Measurements from ENCODE around the gene SLC8A3. TPM values are rescaled to one million over a fixed set of nuclear protein-coding genes. Genes with fewer than 3 reads are reported as not detected.

Gene SLC8A3
- total RNA-seq, 1 experiment from 2014 or later, result 4.5 TPM

DNA sequence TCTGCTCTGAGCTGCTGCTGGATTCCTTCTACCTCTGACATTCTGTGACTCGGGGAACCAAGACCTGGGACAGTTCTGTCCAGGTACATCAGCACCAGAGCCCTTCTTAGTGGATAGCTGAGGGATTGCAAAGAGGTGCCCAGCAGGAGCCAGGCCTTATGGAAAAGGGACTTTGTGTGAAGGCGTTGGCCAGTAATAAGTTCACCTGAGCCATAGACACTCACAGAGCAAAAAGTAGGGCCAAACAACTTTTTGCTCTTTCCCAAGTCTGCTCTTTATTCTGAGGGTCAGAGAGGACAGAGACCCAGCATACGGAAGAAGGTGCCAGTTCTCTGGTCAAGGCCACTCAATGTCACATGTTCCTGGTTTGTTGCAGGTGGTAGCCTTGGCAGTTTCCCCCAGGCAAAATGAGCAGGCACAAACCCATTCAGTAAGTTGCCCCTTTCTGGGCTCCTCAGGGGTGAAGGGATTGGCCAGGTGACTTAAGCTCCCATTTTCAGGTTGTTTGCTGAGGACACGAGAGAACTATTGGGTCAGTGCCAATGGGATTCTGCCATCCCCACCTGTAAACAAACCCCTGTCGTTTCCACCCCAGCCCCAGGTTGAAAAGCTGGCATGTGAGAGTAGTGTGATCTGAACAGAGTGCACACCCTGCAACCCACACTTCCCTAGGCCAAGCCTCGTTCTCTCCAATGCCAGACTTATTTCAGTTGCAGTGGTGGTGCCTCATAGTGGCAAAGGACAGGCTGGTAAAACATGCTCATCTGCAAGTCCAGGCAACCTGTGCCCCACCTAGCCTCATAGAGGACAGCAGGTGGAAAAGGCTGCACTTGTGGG lies 159.2 kb downstream of the SLC8A3 start:
- Histone ChIP-seq H3K4me3 (no peak overlapping the region), H3K27me3 (replicated peaks) (no peaks in the 10 kb centered on the region), H3K27ac (no peak overlapping the region), H3K36me3 (no peaks in the 10 kb centered on the region), H3K9me3 (replicated peaks) (no peaks in the 10 kb centered on the region), H3K4me1 (replicated peaks) (no peaks in the 10 kb centered on the region; the same call in 1 of the 2 replicates)
- no peak for DNase-seq (ENCODE audit: low read depth in 1 of 2, low spot score in 2 of 2)

DNA sequence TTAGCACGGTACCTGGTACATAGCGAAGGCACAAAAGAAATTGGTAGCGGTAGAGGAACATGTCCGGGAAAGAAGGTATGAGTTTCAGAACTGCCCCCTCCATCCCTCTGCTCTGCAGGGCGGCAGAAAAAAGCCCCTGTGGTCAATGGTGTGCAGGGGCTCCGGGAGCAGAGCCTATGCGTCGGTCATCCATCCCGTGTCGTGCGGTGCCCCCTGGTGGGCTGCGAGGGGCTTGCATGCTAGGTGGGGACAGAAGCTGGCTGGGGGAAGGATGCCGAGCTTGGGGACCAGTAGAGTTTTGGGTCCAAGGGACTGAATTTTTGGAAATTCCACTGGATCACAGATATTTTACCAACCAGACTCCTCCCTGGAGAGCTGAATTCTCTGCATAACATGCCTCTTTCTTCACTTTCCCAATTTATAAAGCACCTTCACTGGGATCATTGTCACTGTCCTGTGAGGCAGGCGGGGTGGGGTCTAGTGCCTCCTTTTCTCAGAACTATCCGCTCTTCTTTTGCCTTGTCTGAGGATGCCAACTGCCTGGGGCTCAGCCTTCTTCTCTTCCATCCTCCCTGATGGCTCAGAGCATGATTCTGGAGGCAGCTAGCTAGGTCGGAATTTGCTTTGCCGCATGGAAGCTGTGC lies 160.8 kb downstream of the SLC8A3 start:
- no peak overlapping the region for H3K4me3 ChIP-seq
- H3K4me1 ChIP-seq (replicated peaks), result no peaks in the 10 kb centered on the region; the same call in 1 of the 2 replicates
- H3K36me3 ChIP-seq, result no peaks in the 10 kb centered on the region
- H3K9me3 ChIP-seq (replicated peaks), result no peaks in the 10 kb centered on the region
- H3K27me3 ChIP-seq (replicated peaks), result no peaks in the 10 kb centered on the region
- DNase-seq (ENCODE audit: low read depth in 1 of 2, low spot score in 2 of 2), result peak; percentile 34 to 61
- no peak overlapping the region for H3K27ac ChIP-seq

DNA sequence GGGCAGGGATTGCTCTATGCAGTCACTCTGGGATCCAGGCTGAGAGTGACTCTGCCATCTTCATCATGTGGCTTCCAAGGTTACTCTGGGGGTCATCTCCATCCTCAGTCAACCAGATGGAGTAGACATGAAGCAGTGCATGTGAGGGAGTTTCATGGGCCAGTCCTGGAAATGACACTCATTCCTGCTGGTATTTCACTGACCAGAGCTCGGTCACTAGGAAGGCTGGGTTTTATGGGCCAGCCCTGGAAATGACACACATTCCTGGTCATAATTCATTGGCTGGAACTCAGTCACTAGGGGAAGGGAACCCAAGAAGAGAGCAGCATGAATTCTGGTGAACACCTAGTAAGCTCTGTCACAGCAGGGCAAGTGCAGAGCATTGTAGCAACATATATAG lies 164.9 kb downstream of the SLC8A3 start:
- Histone ChIP-seq H3K4me1 (replicated peaks) (no peaks in the 10 kb centered on the region), H3K27ac (no peak overlapping the region), H3K36me3 (no peaks in the 10 kb centered on the region), H3K9me3 (replicated peaks) (no peaks in the 10 kb centered on the region), H3K4me3 (no peak overlapping the region), H3K27me3 (replicated peaks) (no peaks in the 10 kb centered on the region)
- no peak for DNase-seq (ENCODE audit: low read depth in 1 of 2, low spot score in 2 of 2)

DNA sequence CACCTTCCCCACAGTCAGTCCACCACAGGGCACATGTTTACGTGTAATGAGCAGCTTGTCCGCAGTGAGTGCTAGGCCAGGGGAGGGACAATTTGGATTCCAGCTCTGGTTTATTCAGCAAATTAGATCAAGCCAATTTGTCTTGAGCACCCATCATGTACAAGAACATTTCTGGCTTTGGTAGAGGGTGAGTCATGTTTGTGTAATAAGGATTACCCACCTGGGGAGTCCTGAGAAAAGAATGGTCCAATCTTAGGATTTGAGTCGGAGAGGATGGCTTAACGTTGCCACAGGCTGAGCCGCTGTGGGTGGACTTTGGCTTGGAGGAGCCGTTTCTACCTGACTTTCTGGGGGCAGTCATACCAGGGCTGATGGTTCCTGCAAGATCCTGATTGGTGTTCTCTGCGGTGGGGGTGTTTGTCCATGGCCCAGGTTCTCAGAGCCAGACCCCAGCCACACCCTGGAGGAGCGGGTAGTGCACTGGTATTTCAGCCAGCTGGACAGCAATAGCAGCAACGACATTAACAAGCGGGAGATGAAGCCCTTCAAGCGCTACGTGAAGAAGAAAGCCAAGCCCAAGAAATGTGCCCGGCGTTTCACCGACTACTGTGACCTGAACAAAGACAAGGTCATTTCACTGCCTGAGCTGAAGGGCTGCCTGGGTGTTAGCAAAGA lies 165.8 kb downstream of the SLC8A3 start:
- H3K4me1 ChIP-seq (replicated peaks), result no peaks in the 10 kb centered on the region
- H3K4me3 ChIP-seq, result no peak overlapping the region
- DNase-seq (ENCODE audit: low read depth in 1 of 2, low spot score in 2 of 2), result no peak
- H3K9me3 ChIP-seq (replicated peaks), result no peaks in the 10 kb centered on the region
- H3K27me3 ChIP-seq (replicated peaks), result no peaks in the 10 kb centered on the region
- no peaks in the 10 kb centered on the region for H3K36me3 ChIP-seq
- H3K27ac ChIP-seq, result no peak overlapping the region

DNA sequence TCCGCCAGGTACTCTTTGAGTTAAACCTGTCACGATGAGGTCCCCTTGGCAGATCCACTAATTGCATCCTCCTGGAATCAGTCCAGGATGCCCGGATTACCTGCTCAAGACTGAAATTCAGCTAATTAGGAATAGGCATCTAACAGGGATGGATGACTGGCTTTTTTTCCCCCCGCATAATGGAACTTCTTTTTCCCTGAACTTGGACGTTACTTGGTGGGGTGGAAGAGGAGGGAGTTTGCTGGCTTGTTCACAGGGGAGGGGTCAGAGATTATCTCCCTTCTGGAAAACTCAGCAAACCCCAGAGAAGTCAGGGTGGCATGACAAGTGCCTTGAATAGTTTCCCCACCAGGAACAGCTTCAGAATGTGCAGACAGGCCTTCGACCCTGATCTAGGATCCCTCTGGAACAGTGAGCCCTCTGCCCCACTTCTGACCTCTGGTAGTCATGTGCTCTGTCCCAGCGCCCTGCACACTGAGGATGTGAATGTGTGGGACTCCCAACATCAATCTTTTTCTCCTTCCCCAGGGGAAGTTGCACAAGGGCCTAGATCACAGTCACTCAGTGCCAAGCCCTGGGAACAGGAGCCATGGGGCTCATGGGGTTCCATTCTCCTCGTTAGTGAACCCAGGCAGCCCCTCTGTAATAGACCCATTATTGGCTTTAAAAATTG lies 167.1 kb downstream of the SLC8A3 start:
- H3K4me3 ChIP-seq, result no peak overlapping the region
- H3K9me3 ChIP-seq (replicated peaks), result no peaks in the 10 kb centered on the region
- no peaks in the 10 kb centered on the region for H3K4me1 ChIP-seq (replicated peaks)
- H3K36me3 ChIP-seq, result no peaks in the 10 kb centered on the region
- DNase-seq (ENCODE audit: low read depth in 1 of 2, low spot score in 2 of 2), result no peak
- H3K27me3 ChIP-seq (replicated peaks), result no peaks in the 10 kb centered on the region
- no peak overlapping the region for H3K27ac ChIP-seq

DNA sequence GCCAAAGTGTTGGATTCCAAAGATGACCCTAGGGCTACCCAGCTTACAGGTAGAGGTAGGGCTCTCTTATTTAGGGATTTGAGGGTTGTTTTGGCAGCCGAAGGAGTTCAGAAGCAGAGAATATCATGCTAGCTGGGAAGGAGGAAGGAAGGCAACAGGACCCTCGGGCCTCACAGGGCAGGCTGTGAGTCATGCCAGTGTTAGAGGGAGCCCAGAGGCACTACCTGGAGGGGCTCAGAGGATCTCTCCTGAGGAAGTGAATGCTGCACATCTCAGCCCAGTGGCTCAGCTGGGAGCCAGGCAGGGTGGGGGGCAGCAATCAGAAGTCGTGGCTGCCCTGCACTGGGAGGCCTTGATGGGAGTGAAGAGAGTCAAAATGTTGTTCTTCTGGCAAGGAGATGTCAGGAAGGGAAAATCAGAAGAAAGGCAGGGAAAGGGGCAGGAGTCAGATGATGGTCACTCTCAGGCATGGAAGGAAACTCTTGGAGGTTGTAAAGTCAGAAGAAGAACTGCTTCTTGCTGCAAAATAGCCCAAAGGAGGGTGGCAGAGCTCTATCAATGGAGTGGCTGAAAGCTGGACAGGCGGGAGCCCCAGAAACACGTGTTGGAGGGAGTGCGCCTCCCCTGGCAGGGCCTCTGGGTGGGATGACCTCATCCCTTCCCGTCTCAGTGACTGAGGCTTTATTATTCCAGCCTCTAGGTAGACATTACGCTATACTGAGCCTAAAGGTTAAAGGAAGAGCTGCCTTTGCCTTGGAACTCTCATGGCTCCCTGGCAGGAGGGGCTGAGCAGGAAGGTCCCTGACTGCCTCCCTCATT lies 168.2 kb downstream of the SLC8A3 start:
- H3K27me3 ChIP-seq (replicated peaks), result no peaks in the 10 kb centered on the region
- no peak overlapping the region for H3K27ac ChIP-seq
- no peaks in the 10 kb centered on the region for H3K9me3 ChIP-seq (replicated peaks)
- H3K36me3 ChIP-seq, result no peaks in the 10 kb centered on the region
- no peak for DNase-seq (ENCODE audit: low read depth in 1 of 2, low spot score in 2 of 2)
- H3K4me3 ChIP-seq, result no peak overlapping the region
- H3K4me1 ChIP-seq (replicated peaks), result no peaks in the 10 kb centered on the region

DNA sequence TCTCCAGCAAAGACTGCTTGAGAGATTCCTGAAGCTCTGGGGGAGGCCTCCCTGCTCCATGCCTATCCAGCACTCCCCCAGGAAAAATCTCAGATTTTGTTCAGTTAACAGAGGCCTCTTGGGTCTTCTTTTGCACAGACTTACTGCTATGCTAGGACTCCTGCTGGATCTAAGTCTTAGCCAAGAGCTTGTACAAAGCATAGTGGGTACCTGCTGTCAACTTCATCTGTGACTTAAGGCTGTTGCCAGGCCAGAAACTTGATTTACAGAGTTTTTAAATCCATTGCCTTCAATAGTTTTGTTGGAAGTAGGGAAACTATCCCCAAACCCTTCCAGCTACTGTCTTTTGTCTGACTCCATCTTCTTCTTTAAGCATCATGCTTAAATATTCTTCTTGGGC lies 169.1 kb downstream of the SLC8A3 start:
- no peak for DNase-seq (ENCODE audit: low read depth in 1 of 2, low spot score in 2 of 2)
- no peaks in the 10 kb centered on the region for H3K36me3 ChIP-seq
- H3K9me3 ChIP-seq (replicated peaks), result no peaks in the 10 kb centered on the region

DNA sequence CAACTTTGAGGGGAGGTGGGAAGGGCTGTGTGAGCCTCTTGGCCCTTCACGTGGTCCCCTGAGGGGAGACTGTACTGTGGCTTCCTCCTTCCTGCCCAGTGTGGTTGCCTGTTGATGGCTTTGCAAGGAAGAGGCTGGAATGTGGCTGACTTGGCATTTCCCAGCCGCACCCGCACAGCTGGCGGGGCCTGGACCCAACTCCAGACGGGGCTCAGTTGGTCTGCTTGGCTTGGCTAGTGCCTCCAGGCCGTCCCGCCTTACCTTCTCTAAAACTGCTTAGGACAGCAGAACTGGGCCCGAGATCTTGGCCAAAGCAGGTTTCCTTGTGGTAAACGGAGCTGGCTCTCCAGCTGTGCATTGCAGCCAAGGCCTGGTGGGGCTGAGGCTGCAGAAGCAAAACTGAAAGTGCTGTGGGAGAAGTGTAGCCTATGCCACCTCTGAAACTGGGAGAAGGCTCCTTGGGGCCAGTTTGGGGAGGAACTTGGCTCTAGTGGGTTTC lies 170.0 kb downstream of the SLC8A3 start:
- H3K27me3 ChIP-seq (replicated peaks), result no peaks in the 10 kb centered on the region
- no peak overlapping the region for H3K4me3 ChIP-seq
- H3K27ac ChIP-seq, result no peak overlapping the region
- DNase-seq (ENCODE audit: low read depth in 1 of 2, low spot score in 2 of 2), result no peak
- no peaks in the 10 kb centered on the region for H3K9me3 ChIP-seq (replicated peaks)
- H3K4me1 ChIP-seq (replicated peaks), result no peaks in the 10 kb centered on the region
- H3K36me3 ChIP-seq, result no peaks in the 10 kb centered on the region

More for the DNA sequence above, 169.1 kb downstream of the SLC8A3 start:
- no peak overlapping the region for H3K27ac ChIP-seq
- no peaks in the 10 kb centered on the region for H3K27me3 ChIP-seq (replicated peaks)
- H3K4me1 ChIP-seq (replicated peaks), result no peaks in the 10 kb centered on the region
- H3K4me3 ChIP-seq, result no peak overlapping the region

DNA sequence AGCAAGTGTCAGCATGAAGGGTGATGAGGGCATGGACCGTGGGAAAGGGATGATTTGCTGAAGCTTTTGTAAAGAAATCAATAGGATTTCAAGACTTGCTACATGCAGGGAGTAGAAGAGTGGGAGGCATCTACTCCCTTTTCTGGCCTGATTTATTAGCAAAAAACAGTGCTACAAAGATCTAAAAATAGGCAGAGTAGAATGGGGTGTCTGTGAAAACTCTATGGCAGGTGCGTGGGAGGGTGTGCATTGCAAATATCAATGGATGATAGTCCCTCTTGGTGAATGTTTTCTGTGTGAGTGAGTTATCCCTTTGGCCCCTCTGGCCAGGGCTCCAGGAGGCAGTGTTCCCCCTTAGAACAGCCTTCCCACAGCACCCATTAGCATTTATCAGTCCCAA lies 170.5 kb downstream of the SLC8A3 start:
- DNase-seq (ENCODE audit: low read depth in 1 of 2, low spot score in 2 of 2), result no peak
- no peak overlapping the region for H3K27ac ChIP-seq
- no peaks in the 10 kb centered on the region for H3K9me3 ChIP-seq (replicated peaks)
- H3K4me1 ChIP-seq (replicated peaks), result no peaks in the 10 kb centered on the region
- no peak overlapping the region for H3K4me3 ChIP-seq
- H3K27me3 ChIP-seq (replicated peaks), result no peaks in the 10 kb centered on the region
- H3K36me3 ChIP-seq, result no peaks in the 10 kb centered on the region

DNA sequence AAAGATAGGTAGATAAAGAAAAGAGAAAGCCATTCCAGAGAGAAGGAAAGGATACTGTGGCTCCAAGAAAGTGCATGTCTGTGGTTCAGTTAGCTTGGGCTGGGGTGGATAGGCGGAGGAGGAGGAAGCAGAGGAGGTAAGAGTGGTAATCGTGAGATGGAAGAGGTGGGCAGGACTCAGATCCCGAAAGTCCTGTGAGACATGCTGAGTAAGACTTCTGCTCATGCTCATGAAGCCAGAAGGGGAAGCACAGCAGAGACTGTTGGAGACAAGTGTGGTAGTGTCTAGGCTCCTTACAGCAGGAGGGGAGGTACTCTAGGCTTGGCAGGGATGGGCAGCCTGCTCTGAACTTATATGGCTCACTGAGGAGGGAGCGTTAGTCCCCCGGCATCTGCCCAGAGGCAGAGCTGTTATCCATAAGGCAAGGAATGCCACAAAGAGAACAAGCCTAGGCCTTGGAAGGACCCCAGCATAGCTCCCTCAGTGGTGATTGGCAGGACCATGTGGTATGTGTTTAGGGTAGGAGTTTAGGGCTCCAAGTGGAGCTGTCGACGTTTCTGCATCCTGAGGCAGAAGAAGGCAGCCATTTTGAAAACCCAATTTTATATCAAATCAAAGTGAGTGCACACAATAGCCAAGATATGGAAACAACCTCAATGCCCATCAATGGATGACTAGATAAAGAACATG lies 174.2 kb downstream of the SLC8A3 start:
- H3K36me3 ChIP-seq, result no peaks in the 10 kb centered on the region
- no peaks in the 10 kb centered on the region for H3K27me3 ChIP-seq (replicated peaks)
- H3K9me3 ChIP-seq (replicated peaks), result no peaks in the 10 kb centered on the region
- no peak overlapping the region for H3K4me3 ChIP-seq
- no peaks in the 10 kb centered on the region for H3K4me1 ChIP-seq (replicated peaks)
- DNase-seq (ENCODE audit: low read depth in 1 of 2, low spot score in 2 of 2), result no peak
- H3K27ac ChIP-seq, result no peak overlapping the region

DNA sequence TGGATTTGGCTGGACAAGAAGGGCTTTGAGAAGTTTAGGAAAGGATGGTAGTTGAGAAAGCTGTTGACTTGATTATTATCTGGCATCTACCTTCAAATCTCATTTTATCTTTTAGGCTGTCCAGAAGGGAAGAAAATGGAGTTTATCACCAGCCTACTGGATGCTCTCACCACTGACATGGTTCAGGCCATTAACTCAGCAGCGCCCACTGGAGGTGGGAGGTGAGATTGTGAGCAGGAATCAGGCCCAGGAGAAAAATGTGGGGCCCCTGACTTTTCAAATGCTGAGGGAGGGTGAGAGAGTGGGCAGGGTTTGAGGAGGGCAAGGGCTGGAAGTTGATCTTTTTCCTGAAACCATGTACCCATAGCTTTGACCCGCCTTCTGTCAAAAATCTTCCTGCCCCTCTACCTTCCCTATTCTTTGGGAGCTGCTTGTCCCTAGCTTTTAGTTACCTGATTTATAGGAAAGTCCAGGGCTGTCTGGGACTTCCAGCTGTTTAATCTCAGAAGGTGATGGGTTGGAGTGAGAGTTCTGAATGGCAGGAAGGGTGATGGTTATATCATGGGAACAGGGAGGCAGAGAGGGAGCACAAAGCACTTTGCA lies 175.4 kb downstream of the SLC8A3 start:
- H3K4me1 ChIP-seq (replicated peaks), result no peaks in the 10 kb centered on the region
- no peaks in the 10 kb centered on the region for H3K36me3 ChIP-seq
- H3K27ac ChIP-seq, result no peak overlapping the region
- H3K27me3 ChIP-seq (replicated peaks), result no peaks in the 10 kb centered on the region
- no peaks in the 10 kb centered on the region for H3K9me3 ChIP-seq (replicated peaks)
- no peak overlapping the region for H3K4me3 ChIP-seq
- no peak for DNase-seq (ENCODE audit: low read depth in 1 of 2, low spot score in 2 of 2)

DNA sequence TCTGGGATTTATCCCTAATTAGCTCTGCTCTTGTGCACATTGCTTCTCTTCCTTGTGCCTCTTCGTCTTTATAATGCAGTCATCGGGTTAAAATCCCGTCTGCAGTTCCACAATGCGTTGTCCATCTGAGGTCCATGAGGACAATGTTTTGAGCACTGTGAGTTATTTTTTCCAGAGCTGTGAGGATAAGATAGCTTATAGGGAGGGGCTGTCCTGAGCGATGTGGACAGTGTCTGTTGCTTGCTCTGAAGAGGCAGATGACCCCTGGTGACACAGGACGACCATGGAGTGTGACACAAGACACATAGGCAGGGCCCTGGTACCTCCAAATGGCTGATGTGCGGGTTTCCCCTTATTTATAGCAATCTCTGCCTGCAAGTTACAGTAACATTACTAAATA lies 177.0 kb downstream of the SLC8A3 start:
- no peak overlapping the region for H3K27ac ChIP-seq
- H3K36me3 ChIP-seq, result no peaks in the 10 kb centered on the region
- H3K4me1 ChIP-seq (replicated peaks), result no peaks in the 10 kb centered on the region
- no peaks in the 10 kb centered on the region for H3K9me3 ChIP-seq (replicated peaks)
- H3K4me3 ChIP-seq, result no peak overlapping the region
- DNase-seq (ENCODE audit: low read depth in 1 of 2, low spot score in 2 of 2), result no peak
- no peaks in the 10 kb centered on the region for H3K27me3 ChIP-seq (replicated peaks)
